Measurements from ENCODE around the gene MAPT.

DNA sequence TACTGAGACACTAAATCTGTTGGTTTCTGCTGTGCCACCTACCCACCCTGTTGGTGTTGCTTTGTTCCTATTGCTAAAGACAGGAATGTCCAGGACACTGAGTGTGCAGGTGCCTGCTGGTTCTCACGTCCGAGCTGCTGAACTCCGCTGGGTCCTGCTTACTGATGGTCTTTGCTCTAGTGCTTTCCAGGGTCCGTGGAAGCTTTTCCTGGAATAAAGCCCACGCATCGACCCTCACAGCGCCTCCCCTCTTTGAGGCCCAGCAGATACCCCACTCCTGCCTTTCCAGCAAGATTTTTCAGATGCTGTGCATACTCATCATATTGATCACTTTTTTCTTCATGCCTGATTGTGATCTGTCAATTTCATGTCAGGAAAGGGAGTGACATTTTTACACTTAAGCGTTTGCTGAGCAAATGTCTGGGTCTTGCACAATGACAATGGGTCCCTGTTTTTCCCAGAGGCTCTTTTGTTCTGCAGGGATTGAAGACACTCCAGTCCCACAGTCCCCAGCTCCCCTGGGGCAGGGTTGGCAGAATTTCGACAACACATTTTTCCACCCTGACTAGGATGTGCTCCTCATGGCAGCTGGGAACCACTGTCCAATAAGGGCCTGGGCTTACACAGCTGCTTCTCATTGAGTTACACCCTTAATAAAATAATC lies 119.3 kb downstream of the MAPT start:
- TF ChIP-seq, protein P1, sequence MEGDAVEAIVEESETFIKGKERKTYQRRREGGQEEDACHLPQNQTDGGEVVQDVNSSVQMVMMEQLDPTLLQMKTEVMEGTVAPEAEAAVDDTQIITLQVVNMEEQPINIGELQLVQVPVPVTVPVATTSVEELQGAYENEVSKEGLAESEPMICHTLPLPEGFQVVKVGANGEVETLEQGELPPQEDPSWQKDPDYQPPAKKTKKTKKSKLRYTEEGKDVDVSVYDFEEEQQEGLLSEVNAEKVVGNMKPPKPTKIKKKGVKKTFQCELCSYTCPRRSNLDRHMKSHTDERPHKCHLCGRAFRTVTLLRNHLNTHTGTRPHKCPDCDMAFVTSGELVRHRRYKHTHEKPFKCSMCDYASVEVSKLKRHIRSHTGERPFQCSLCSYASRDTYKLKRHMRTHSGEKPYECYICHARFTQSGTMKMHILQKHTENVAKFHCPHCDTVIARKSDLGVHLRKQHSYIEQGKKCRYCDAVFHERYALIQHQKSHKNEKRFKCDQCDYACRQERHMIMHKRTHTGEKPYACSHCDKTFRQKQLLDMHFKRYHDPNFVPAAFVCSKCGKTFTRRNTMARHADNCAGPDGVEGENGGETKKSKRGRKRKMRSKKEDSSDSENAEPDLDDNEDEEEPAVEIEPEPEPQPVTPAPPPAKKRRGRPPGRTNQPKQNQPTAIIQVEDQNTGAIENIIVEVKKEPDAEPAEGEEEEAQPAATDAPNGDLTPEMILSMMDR (IDR thresholded peaks at IDR 0.05): no peak
- TF ChIP-seq EZH2phosphoT487 (IDR thresholded peaks at IDR 0.05): no peak
- TF ChIP-seq EZH2 (IDR thresholded peaks at IDR 0.05): no peak
